T-cell (primary cell): ENCODE measurements around the gene ATP12A. TPM values are rescaled to one million over a fixed set of nuclear protein-coding genes. Genes with fewer than 3 reads are reported as not detected.

Source experiments
- total RNA-seq, 35 experiments: library from RNA in 6 of 35; stranded (reverse) in 6 of 35; fragments of 120-200 nt in 1 of 35; gene quantifications; one replicate each; pipeline versions ENCODE4 v1.2.1 to v1.2.4 and lab custom pipeline; 2013 to 2026

The ATP12A gene
- total RNA-seq, 5 donors from 2014 or later (not counting 1 experiment from before 2014, with no cell fraction given), result not detected

Other genes starting within 250 kb of the ATP12A start
- 10 to 100 TPM; 50.3 to 77.7 (median 58.2) TPM for gene PARP4, start 167.6 kb upstream of the ATP12A start, total RNA-seq
- under 1 TPM in 1 of 5 donors, not detected in 4; 0.84 TPM for gene RNF17, start 83.8 kb downstream of the ATP12A start, total RNA-seq